GM12801 (cell line): ENCODE data around the gene NEBL.

Experiments used
- CTCF ChIP-seq: IDR thresholded peaks from one replicate; pipeline ENCODE4 v1.5.1; 2011; ENCODE audit warnings: control low read depth; ENCODE audit not compliant: insufficient read length; ENCODE audit errors: extremely low read depth

NEBL gene

GRCh38 chr10:20856484-20856883, 40.6 kb downstream of the NEBL start:
- no peak for TF ChIP-seq CTCF

- TF ChIP-seq CTCF: no peak
Observed at GRCh38 chr10:20855398-20856038, 41.6 kb downstream of the NEBL start.

- no peak for TF ChIP-seq CTCF
Observed at GRCh38 chr10:20853276-20853675, 43.8 kb downstream of the NEBL start.

GRCh38 chr10:20852303-20852702, 44.8 kb downstream of the NEBL start:
- no peak for TF ChIP-seq CTCF

GRCh38 chr10:20847512-20847911, 49.6 kb downstream of the NEBL start:
- no peak for TF ChIP-seq CTCF

GRCh38 chr10:20846263-20846662, 50.8 kb downstream of the NEBL start:
- TF ChIP-seq CTCF: no peak

- TF ChIP-seq CTCF: no peak
Observed at GRCh38 chr10:20841419-20841818, 55.7 kb downstream of the NEBL start.
